ENCODE results near the gene PALM2AKAP2.

Gene PALM2AKAP2

DNA sequence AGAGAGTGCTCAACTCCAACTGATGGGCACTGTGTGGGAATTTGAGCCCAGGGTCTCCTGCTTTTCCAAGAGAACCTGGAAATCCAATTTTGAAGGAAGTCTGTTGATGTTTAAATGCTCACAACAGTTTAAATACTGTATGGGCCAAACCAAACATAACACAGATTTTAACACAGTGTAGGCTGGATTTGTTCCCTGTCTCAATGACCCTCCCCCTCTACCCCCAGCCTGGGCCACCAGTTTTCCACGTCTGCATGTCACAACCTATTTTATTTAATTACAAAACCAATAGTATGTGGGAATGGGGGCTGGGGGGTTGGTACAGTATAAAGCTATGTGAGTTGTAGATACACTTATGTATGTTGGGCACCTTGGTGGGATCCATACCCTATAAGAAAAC, 11.7 kb downstream of the PALM2AKAP2 start:
- Histone ChIP-seq H3K27me3 (ENCODE audit: insufficient read depth, low read depth) (no peaks in the 10 kb centered on the region), H2AFZ (ENCODE audit: low read depth) (no peak overlapping the region), H3K4me1 (ENCODE audit: low read depth, poor library complexity, severe bottlenecking) (no peaks in the 10 kb centered on the region), H4K20me1 (ENCODE audit: insufficient read depth) (no peaks in the 10 kb centered on the region), H3K4me2 (no peak overlapping the region), H3K79me2 (ENCODE audit: insufficient read depth, low read depth) (no peaks in the 10 kb centered on the region), H3K27ac (no peak overlapping the region), H3K4me3 (IDR thresholded peaks at IDR 0.05; ENCODE audit: insufficient read depth, low read depth, low read length) (no peak overlapping the region), H3K9ac (no peak overlapping the region), H3K36me3 (ENCODE audit: insufficient read depth) (no peaks in the 10 kb centered on the region)
- TF ChIP-seq, protein P1, sequence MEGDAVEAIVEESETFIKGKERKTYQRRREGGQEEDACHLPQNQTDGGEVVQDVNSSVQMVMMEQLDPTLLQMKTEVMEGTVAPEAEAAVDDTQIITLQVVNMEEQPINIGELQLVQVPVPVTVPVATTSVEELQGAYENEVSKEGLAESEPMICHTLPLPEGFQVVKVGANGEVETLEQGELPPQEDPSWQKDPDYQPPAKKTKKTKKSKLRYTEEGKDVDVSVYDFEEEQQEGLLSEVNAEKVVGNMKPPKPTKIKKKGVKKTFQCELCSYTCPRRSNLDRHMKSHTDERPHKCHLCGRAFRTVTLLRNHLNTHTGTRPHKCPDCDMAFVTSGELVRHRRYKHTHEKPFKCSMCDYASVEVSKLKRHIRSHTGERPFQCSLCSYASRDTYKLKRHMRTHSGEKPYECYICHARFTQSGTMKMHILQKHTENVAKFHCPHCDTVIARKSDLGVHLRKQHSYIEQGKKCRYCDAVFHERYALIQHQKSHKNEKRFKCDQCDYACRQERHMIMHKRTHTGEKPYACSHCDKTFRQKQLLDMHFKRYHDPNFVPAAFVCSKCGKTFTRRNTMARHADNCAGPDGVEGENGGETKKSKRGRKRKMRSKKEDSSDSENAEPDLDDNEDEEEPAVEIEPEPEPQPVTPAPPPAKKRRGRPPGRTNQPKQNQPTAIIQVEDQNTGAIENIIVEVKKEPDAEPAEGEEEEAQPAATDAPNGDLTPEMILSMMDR (conservative IDR thresholded peaks at IDR 0.05; ENCODE audit: low read depth, low read length) = no peak

DNA sequence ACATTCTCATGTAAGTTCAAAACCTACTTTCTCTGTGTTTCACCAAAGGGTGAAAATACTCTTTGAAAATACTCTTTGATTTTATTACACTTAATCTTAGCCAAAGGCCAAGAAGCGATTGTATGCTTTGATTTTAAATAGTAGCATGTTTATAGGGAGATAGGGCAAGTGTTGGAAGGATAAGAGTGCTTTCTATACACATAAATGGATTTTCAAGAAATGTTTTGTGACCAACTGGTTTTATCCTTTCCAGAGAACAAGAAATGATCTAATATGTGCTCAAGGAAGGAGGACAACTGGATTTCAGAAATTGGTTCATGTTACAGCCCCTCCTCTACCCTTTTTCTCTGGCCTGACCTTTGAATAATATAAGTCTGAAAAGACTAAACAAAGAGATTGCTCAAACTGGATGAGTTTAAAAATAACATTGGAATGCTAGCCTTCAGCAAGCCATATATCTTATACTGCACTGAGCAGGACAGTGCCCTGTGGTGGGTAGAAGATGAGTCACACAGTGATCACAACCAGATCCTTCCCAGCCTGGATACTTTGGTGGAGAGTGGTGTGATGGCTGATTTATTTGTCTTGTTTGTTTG, 13.1 kb downstream of the PALM2AKAP2 start:
- H3K4me3 ChIP-seq (IDR thresholded peaks at IDR 0.05; ENCODE audit: insufficient read depth, low read depth, low read length) = no peak overlapping the region
- no peak overlapping the region for H3K4me2 ChIP-seq

DNA sequence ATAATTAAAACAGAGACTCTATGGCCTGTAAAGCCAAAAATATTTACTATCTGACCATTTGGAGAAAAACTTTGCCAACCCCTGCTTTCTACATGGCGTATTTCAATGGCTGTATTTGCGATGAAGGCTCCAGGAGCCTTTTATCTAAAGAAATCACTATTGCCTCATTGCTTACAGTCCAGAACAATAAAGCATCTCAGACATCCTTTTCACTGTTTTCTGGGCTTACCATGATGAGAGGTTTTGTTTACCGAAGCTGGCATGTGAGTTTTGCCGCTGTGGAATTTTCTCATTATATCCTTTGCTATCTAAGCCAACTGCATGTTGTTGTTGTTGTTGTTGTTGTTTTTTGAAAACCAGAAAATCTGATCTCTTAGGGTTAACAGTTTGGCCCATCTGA, 13.9 kb downstream of the PALM2AKAP2 start:
- H3K36me3 ChIP-seq (ENCODE audit: insufficient read depth) = no peaks in the 10 kb centered on the region
- H3K4me3 ChIP-seq (IDR thresholded peaks at IDR 0.05; ENCODE audit: insufficient read depth, low read depth, low read length) = no peak overlapping the region
- no peaks in the 10 kb centered on the region for H3K27me3 ChIP-seq (ENCODE audit: insufficient read depth, low read depth)
- TF ChIP-seq, protein P1 (conservative IDR thresholded peaks at IDR 0.05; ENCODE audit: low read depth, low read length) = no peak
- no peak overlapping the region for H3K4me2 ChIP-seq
- H3K27ac ChIP-seq = no peak overlapping the region
- no peaks in the 10 kb centered on the region for H4K20me1 ChIP-seq (ENCODE audit: insufficient read depth)
- no peaks in the 10 kb centered on the region for H3K79me2 ChIP-seq (ENCODE audit: insufficient read depth, low read depth)
- no peaks in the 10 kb centered on the region for H3K4me1 ChIP-seq (ENCODE audit: low read depth, poor library complexity, severe bottlenecking)
- H3K9ac ChIP-seq = no peak overlapping the region
- no peak overlapping the region for H2AFZ ChIP-seq (ENCODE audit: low read depth)

More for the DNA sequence above, 13.1 kb downstream of the PALM2AKAP2 start:
- no peaks in the 10 kb centered on the region for H3K36me3 ChIP-seq (ENCODE audit: insufficient read depth)
- H2AFZ ChIP-seq (ENCODE audit: low read depth) = no peak overlapping the region
- no peak overlapping the region for H3K9ac ChIP-seq
- TF ChIP-seq, protein P1 (conservative IDR thresholded peaks at IDR 0.05; ENCODE audit: low read depth, low read length) = no peak
- H4K20me1 ChIP-seq (ENCODE audit: insufficient read depth) = no peaks in the 10 kb centered on the region
- H3K79me2 ChIP-seq (ENCODE audit: insufficient read depth, low read depth) = no peaks in the 10 kb centered on the region
- no peaks in the 10 kb centered on the region for H3K27me3 ChIP-seq (ENCODE audit: insufficient read depth, low read depth)
- no peak overlapping the region for H3K27ac ChIP-seq
- H3K4me1 ChIP-seq (ENCODE audit: low read depth, poor library complexity, severe bottlenecking) = no peaks in the 10 kb centered on the region

DNA sequence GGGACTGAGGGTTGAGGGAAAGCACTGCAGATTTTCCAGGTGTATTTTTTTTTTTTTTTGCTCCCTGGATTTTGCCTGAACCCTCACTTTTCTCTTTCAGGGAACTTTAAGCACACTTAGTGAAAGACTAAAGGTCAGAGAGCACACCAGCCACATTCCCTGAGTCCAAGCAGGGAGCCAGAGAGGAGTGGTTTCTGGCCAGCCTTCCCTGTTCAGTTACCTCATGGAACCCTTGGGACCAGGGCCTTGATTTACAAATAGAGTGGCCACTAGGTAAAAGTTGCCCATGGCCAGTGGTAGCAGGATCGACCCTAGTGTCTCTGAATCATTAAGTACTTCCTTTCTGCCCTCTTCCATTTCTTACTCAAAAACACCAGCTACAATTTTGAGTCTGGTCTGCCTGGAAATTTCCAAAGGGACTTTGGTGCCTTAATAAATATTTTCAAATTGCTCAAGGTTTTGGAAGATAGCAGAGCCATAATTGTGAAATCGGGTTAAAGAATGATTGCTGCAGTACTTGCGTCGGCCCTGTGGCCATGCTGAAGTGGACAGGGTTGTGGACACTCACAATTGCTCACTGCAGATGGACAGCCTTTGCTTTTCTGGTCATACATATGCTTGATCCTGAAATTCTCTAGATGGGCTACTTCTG, 14.5 kb downstream of the PALM2AKAP2 start:
- no peaks in the 10 kb centered on the region for H4K20me1 ChIP-seq (ENCODE audit: insufficient read depth)

More for the DNA sequence above, 14.5 kb downstream of the PALM2AKAP2 start:
- Histone ChIP-seq H3K27ac (no peak overlapping the region), H3K36me3 (ENCODE audit: insufficient read depth) (no peaks in the 10 kb centered on the region), H3K79me2 (ENCODE audit: insufficient read depth, low read depth) (no peaks in the 10 kb centered on the region), H3K27me3 (ENCODE audit: insufficient read depth, low read depth) (no peaks in the 10 kb centered on the region), H3K4me1 (ENCODE audit: low read depth, poor library complexity, severe bottlenecking) (no peaks in the 10 kb centered on the region), H3K4me2 (no peak overlapping the region), H3K4me3 (IDR thresholded peaks at IDR 0.05; ENCODE audit: insufficient read depth, low read depth, low read length) (no peak overlapping the region), H3K9ac (no peak overlapping the region), H2AFZ (ENCODE audit: low read depth) (no peak overlapping the region)
- TF ChIP-seq, protein P1 (conservative IDR thresholded peaks at IDR 0.05; ENCODE audit: low read depth, low read length) = no peak
